LNCAP (cell line): ENCODE measurements around the gene GALNT15.

Experiments used
- TF ChIP-seq, protein P1 (sequence below): fragments of 450-650 bp; IDR thresholded peaks from 2 replicates; pipeline ENCODE4 v1.5.1; 2017; ENCODE audit warnings: mild to moderate bottlenecking

The GALNT15 gene

DNA sequence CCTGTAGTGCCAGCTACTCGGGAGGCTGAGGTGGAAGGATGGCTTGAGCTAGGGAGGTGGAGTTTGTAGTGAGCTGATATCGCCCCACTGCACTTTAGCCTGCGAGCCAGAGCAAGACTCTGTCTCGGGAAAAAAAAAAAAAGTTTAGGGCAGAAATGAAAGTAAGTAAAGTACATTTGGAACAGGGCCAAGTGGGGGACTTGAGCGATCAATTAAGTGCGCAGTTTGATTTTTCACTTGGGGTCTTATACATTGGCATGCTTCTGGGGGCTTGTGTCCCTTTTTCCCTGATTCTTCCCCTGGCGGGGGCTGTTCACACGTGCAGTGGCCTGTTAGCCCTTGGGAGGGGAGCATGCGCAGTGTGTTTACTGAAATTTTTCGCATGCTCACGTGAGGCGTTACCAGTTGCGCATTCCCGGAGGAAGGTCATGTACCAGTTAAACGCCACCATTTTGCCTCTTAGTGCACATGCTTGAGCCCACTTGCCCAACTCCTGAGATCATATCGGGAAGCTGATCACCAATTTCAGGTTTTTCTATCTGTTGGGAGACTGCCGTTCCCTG lies 42.0 kb downstream of the GALNT15 start:
- TF ChIP-seq, protein P1, sequence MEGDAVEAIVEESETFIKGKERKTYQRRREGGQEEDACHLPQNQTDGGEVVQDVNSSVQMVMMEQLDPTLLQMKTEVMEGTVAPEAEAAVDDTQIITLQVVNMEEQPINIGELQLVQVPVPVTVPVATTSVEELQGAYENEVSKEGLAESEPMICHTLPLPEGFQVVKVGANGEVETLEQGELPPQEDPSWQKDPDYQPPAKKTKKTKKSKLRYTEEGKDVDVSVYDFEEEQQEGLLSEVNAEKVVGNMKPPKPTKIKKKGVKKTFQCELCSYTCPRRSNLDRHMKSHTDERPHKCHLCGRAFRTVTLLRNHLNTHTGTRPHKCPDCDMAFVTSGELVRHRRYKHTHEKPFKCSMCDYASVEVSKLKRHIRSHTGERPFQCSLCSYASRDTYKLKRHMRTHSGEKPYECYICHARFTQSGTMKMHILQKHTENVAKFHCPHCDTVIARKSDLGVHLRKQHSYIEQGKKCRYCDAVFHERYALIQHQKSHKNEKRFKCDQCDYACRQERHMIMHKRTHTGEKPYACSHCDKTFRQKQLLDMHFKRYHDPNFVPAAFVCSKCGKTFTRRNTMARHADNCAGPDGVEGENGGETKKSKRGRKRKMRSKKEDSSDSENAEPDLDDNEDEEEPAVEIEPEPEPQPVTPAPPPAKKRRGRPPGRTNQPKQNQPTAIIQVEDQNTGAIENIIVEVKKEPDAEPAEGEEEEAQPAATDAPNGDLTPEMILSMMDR: no peak

DNA sequence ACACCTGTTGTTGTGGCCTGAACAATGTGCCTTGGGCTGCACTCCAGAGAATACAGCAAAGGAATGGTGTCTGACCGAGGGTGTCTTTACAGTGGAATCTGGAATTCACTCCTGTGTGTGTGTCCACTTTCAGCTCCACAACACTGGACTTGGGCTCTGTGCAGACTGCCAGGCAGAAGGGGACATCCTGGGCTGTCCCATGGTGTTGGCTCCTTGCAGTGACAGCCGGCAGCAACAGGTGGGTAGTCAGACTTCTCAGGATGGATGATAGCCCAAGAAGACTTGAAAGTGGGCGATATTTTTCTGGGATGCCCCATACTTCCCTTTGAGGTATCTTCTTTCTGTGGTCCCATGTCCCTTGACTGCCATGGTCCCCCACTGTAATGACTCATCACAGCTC lies 45.3 kb downstream of the GALNT15 start:
- TF ChIP-seq, protein P1: no peak

DNA sequence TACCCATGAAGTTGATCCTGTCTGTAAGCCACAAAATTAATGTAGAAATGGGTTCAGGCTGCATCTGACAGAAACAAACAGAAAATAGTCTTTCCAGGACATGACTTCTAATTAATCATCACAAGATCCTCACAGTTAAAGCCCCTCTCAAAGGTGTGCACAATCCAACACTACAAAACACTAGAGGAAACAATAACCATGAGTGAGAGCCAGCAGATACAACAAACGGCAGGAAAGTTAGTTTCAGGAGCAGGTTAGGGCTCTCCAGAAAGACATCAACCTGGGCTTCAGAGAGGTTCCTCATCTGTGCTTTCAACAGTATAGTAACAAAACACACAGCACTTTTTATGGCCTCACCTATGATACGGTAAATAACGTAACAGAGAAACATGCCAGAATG lies 47.5 kb downstream of the GALNT15 start:
- TF ChIP-seq, protein P1: no peak

DNA sequence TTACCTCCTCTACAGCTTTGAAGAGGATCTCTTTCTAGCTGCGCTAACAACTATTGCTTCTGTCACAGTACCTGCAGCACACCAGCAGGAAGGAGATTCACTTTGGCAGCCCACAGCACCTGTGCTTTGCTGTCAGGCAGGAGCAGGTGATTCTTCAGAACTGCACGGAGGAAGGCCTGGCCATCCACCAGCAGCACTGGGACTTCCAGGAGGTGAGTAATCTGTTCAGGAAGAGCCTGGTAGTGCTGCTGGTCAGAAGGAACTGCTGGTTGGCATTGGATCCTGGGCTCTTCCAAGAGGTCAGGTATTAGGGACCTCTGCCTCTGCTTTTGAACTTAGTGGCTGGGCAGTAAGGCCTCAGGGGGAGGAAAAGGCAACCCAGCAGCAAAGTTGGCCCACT lies 48.1 kb downstream of the GALNT15 start:
- TF ChIP-seq, protein P1: no peak

DNA sequence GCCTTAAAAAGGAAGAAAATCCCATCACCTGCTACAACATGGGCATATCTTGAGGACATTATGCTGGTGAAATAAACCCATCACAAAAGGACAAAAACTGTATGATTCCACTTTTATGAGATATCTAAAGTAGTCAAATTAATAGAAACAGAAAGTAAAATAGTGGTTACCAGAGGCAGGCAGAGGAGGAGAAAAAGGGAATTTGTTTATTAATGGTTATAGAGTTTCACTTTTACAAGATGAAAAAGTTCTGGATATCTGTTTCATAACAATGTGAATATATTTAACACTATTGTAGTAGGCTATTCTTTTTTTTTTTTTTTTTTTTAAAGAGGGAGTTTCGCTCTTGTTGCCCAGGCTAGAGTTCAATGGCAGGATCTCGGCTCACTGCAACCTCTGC lies 49.8 kb downstream of the GALNT15 start:
- TF ChIP-seq, protein P1: no peak

DNA sequence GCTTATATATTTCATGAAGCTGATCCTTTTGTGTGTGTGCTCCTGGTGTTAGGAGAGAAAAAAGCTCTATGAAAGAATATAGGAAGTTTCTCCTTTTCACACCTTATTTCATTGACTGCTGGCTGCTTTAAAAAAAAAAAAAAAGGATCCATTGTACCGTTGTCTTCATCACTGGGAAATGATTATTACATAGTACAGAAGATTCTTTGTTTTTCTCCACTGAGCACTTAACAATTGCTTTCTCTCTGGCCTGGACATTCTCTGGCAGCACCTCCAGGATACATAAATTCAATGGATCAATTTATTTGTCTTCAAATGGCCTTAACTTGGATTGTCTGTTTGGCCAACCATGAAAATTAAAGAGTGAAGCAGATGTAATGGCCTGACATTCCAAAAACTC lies 53.1 kb downstream of the GALNT15 start:
- TF ChIP-seq, protein P1: no peak

DNA sequence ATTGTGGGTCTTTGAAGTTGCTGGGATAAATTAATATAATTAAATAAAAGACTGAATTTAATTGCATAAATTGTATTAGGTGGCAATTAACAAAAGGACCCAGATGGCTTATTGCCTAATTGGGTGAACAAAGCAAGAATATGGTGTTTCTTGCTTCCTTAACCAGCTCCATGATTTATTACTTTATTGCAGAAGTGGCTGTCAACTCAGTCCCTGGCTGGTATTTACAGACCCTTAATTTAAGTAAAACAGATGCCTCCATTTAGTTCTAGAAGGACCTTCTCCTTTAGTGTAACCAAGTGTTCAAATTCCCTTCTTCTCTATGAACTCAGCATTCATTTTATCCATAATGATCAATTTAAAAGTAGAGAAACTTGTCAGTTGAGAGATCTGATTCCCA lies 55.2 kb downstream of the GALNT15 start:
- TF ChIP-seq, protein P1: no peak

DNA sequence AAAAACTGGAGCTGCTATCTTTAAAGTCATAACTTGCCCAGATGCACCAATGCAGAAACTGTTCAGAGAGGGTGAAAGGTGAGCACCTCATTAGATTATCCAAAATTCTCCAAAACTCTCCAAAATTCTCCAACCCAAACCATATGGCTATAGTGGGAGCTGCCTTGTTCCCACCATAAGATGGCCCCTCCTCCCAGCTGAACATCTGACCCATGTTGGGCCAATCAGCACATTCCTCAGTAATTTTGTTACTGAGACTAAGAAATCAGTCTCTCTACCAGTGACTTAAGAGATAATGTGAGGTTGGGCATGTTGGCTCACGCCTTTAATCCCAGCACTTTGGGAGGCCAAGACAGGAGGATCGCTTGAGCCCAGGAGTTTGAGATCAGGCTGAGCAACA lies 57.5 kb downstream of the GALNT15 start:
- TF ChIP-seq, protein P1: no peak
